HPDE6-E6E7 (cell line): ENCODE data around the gene STK32C.

Experiments used
- DNase-seq: peaks from one replicate; pipeline ENCODE4 v3.0.0; 2011; ENCODE audit warnings: missing footprints; ENCODE audit errors: extremely low spot score

STK32C gene

GRCh38 chr10:132212816-132213215, 94.9 kb downstream of the STK32C start:
- no peak for DNase-seq

GRCh38 chr10:132211246-132211645, 96.5 kb downstream of the STK32C start:
- no peak for DNase-seq

- DNase-seq = no peak
These were observed 97.0 kb downstream of the STK32C start for GRCh38 chr10:132210766-132211165.

GRCh38 chr10:132209978-132210530, 97.7 kb downstream of the STK32C start:
- DNase-seq = no peak

- no peak for DNase-seq
These were observed 98.6 kb downstream of the STK32C start for GRCh38 chr10:132209130-132209529.

- DNase-seq = no peak
These were observed 99.2 kb downstream of the STK32C start for GRCh38 chr10:132208462-132209050.

GRCh38 chr10:132207536-132208461, 100.0 kb downstream of the STK32C start:
- DNase-seq = no peak

- no peak for DNase-seq
These were observed 100.8 kb downstream of the STK32C start for GRCh38 chr10:132206806-132207535.

GRCh38 chr10:132206377-132206745, 101.4 kb downstream of the STK32C start:
- DNase-seq = no peak

- DNase-seq = no peak
These were observed 101.9 kb downstream of the STK32C start for GRCh38 chr10:132205650-132206376.

GRCh38 chr10:132204781-132205473, 102.8 kb downstream of the STK32C start:
- DNase-seq = no peak

GRCh38 chr10:132204078-132204780, 103.5 kb downstream of the STK32C start:
- no peak for DNase-seq

GRCh38 chr10:132203256-132204077, 104.3 kb downstream of the STK32C start:
- DNase-seq = no peak

GRCh38 chr10:132202070-132202970, 105.4 kb downstream of the STK32C start:
- DNase-seq = no peak

- DNase-seq = no peak
These were observed 106.4 kb downstream of the STK32C start for GRCh38 chr10:132201111-132201969.

- no peak for DNase-seq
These were observed 107.2 kb downstream of the STK32C start for GRCh38 chr10:132200344-132201110.
